Measurements from ENCODE around the gene TWIST2.

Gene TWIST2

DNA sequence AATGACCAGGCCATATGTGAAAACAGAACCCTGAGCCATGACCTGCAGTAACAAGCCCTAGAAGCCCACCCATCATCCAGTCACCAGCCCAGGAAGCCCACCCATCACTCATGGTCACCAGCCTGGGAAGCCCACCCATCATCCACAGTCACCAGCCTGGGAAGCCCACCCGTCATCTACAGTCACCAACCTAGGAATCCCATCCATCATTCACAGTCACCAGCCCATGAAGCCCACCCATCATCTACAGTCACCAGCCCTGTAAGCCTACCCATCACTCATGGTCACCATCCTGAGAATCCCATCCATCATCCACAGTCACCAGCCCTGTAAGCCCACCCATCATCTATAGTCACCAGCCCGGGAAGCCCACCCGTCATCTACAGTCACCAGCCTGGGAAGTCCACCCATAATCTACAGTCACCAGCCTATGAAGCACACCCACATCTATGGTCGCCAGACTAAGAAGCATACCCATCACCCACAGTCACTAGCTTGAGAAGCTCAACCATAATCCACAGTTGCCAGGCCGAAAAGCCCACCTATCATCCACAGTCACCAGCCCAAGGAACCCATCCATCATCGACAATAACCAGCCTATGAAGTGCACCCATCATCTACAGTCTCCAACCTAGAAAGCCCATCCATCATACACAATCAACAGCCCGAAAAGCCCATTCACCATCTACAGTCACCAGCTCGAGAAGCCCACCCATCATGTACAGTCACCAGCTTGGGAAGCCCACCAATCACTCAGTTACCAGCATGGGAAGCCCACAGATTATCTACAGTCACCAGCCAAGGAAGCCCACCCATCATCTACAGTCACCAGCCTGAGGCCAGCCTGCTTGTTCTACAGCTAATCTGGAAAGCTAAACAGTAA, 91.9 kb downstream of the TWIST2 start:
- no peak overlapping the region for H3K27ac Mint-ChIP-seq
- H3K4me1 Mint-ChIP-seq = peaks cover 11% of the 10 kb centered on the region
- peaks cover 3% of the 10 kb centered on the region for H3K9me3 Mint-ChIP-seq
- H3K36me3 Mint-ChIP-seq (ENCODE audit: low read depth) = no peaks in the 10 kb centered on the region
- H3K27me3 Mint-ChIP-seq (ENCODE audit: low read depth) = peaks cover 6% of the 10 kb centered on the region
- H3K4me3 Mint-ChIP-seq = no peak overlapping the region
- TF ChIP-seq, protein P1, sequence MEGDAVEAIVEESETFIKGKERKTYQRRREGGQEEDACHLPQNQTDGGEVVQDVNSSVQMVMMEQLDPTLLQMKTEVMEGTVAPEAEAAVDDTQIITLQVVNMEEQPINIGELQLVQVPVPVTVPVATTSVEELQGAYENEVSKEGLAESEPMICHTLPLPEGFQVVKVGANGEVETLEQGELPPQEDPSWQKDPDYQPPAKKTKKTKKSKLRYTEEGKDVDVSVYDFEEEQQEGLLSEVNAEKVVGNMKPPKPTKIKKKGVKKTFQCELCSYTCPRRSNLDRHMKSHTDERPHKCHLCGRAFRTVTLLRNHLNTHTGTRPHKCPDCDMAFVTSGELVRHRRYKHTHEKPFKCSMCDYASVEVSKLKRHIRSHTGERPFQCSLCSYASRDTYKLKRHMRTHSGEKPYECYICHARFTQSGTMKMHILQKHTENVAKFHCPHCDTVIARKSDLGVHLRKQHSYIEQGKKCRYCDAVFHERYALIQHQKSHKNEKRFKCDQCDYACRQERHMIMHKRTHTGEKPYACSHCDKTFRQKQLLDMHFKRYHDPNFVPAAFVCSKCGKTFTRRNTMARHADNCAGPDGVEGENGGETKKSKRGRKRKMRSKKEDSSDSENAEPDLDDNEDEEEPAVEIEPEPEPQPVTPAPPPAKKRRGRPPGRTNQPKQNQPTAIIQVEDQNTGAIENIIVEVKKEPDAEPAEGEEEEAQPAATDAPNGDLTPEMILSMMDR (IDR thresholded peaks at IDR 0.05; ENCODE audit: unreplicated experiment in 3 of 3) = no peak

DNA sequence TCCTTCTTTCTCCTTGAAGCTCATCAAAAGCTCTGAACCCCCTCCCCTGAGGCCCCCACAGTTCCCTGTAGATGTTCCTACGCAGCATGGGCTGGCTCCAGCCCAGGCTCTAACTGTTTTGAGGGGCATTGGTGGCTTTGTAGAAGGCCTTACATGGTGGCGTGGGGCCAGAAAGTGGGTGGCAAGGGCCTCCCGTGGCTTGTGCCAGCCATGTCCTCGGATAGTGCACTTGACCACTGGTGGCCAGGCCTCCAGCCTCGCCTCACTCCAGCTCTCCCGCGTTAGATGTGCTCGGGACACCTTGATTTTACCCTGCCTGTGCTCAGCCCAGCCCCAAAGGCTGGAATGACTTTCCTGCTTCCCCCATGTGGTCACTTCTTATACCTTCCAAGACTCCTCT, 92.9 kb downstream of the TWIST2 start:
- Mint-ChIP-seq H3K27me3 (ENCODE audit: low read depth) (peaks cover 6% of the 10 kb centered on the region), H3K4me3 (no peak overlapping the region), H3K4me1 (peaks cover 11% of the 10 kb centered on the region), H3K9me3 (no peaks in the 10 kb centered on the region), H3K27ac (peak overlapping the region in 1 of 3 experiments; percentile 12), H3K36me3 (ENCODE audit: low read depth) (no peaks in the 10 kb centered on the region)
- TF ChIP-seq, protein P1 (IDR thresholded peaks at IDR 0.05; ENCODE audit: unreplicated experiment in 3 of 3) = no peak

DNA sequence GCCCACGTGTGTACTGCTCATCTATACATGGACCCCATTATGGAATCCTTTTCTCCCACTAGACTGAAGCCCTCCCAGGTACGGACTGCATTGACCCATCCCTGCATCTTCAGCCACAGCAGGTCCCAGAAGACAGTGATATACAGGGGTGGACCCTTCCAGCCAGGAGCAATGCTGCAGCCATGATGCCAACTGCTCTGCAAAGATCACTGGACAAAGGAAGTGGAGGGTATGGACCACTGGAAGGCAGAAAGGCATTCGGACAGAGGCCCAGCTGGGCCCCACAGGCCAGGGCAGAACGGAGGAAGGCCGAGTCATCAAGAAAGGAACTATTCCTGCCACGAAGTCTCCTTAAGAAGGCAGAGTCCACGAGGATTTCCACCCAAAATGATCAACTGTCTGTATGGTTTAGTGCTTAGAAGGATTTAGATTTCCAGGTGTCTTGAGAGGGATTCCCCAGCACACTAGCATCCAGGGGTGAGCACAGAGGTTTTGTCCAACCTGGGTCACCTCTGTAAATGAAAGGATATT, 93.4 kb downstream of the TWIST2 start:
- no peaks in the 10 kb centered on the region for H3K9me3 Mint-ChIP-seq
- TF ChIP-seq, protein P1 (IDR thresholded peaks at IDR 0.05; ENCODE audit: unreplicated experiment in 3 of 3) = no peak
- no peak overlapping the region for H3K4me3 Mint-ChIP-seq
- H3K36me3 Mint-ChIP-seq (ENCODE audit: low read depth) = no peaks in the 10 kb centered on the region
- H3K27me3 Mint-ChIP-seq (ENCODE audit: low read depth) = peaks cover 6% of the 10 kb centered on the region
- peak overlapping the region in 1 of 3 experiments; percentile 12 for H3K27ac Mint-ChIP-seq
- H3K4me1 Mint-ChIP-seq = peaks cover 11% of the 10 kb centered on the region

DNA sequence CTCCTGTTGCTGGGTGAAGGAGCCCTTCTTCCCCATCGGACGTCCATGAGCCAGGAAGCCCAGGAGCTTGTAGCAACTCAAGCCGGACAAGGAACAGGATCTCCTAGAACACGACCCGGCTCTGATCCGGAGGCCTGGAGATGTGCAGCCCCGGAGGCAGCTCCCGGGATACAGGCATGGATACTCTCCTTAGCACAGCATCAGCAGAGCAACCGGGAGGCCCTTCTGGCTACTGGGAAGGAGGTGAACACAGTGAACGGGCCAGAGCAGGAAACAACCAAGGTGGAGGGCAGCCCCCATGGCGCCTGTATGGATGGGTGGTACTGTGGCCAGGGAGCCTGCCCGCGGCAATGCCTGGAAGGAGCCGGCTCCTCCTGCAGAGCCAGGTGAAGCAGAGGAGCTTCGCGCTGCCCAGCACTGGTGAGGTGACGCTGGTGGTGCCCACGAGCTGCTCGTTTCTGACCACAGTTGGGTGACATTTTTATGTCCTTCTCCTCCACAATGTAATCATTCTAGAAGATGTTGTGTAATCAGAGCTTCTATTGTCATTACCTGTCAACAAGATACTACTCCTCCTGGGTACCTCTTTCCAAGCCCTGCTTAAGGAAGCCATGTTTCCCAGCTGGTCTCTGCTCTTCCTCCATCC, 94.3 kb downstream of the TWIST2 start:
- TF ChIP-seq, protein P1 (IDR thresholded peaks at IDR 0.05; ENCODE audit: unreplicated experiment in 3 of 3) = no peak
- peaks cover 6% of the 10 kb centered on the region for H3K27me3 Mint-ChIP-seq (ENCODE audit: low read depth)
- no peaks in the 10 kb centered on the region for H3K36me3 Mint-ChIP-seq (ENCODE audit: low read depth)

DNA sequence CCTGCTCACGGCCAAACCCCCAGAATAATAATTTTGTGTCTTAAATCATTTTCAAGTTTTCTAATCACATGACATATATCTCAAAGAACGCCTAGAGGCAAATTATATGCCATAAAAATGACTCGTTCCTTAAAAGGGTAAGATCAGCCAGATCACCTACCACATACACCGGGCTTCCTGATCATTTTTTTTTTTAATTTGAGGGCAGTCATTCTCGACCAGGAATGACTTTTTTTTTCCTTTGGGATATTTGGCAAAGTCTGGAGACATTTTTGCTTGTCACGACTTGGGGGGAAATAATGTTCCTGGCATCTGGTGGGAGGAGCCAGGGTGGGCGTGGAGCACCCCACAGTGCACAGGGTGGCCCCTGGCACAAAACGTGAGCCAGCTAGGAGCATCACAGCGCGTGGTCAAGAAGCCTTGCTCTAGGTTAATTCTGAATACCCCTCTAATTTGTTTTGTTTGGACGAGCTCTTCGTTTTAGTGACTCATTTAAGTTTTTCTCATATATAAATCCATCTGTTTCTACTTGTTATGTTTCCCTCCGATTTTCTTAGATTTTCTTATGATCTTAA, 94.9 kb downstream of the TWIST2 start:
- no peak overlapping the region for H3K4me3 Mint-ChIP-seq
- peaks cover 6% of the 10 kb centered on the region for H3K27me3 Mint-ChIP-seq (ENCODE audit: low read depth)
- no peaks in the 10 kb centered on the region for H3K36me3 Mint-ChIP-seq (ENCODE audit: low read depth)
- H3K4me1 Mint-ChIP-seq = peaks cover 15% of the 10 kb centered on the region
- H3K27ac Mint-ChIP-seq = peak overlapping the region in 2 of 3 experiments; percentile 42 to 79
- TF ChIP-seq, protein P1 (IDR thresholded peaks at IDR 0.05; ENCODE audit: unreplicated experiment in 3 of 3) = no peak
- no peaks in the 10 kb centered on the region for H3K9me3 Mint-ChIP-seq

More for the DNA sequence above, 94.3 kb downstream of the TWIST2 start:
- H3K9me3 Mint-ChIP-seq = no peaks in the 10 kb centered on the region
- no peak overlapping the region for H3K4me3 Mint-ChIP-seq
- peak overlapping the region in 2 of 3 experiments; percentile 42 to 79 for H3K27ac Mint-ChIP-seq
- H3K4me1 Mint-ChIP-seq = peaks cover 11% of the 10 kb centered on the region
